Esophagus muscularis mucosa (tissue), 2 donors: ENCODE data around the gene DRG2.

ENCODE experiments used
- EP300 ChIP-seq: sonication (generic); formaldehyde crosslinking; IDR thresholded peaks from one replicate; pipeline ENCODE4 v1.6.1; 2017; ENCODE audit warnings: antibody characterized with exemption
- POLR2A ChIP-seq: fragments of 450-650 bp; IDR thresholded peaks from one replicate; pipeline ENCODE4 v1.6.1; 2017; ENCODE audit warnings: antibody characterized with exemption, moderate library complexity, mild to moderate bottlenecking, low read depth

DNA sequence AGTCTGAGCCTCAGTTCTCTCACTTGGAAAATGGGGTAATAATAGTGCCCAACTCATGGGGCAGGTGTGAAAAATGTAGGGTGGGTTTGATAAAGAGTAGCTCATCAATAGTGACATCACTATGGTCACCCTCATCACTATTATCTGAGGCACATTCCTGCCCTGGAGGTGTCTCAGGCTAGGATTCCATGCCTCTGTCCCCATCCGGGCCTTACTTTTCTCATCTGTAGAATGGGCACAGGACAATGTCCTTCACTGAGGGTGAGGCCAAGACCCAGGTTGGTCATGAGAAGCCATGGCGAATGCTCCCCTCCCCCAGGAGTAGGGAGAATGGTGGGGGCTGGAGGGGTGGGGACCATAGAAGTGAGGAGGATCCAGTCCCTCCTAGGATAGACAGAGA, 51.3 kb downstream of the DRG2 start:
- TF ChIP-seq POLR2A (no peak), EP300 (no peak)
